ENCODE data around the gene ETS1.

Gene ETS1

DNA sequence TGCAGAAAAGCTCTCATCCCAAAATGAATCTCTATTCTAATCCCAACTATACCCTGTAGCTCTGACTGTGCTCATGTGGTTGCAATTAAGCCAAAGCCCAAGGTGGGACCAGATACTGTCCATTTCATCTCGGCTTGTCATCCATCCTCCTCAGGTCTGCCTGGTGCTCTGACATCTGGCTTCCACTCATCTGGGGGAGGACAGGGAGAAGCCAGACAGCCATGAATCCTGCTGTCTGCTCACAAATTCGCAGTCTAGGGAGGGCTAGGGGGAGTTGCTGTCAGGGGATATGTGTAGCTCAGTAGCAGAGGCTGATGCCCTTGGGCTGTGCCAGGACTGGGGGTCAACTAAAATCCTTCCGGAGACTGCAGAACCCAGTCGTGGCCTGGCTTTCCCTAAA is 167.1 kb downstream of the ETS1 start:
- Histone ChIP-seq H4K20me1 (ENCODE audit: insufficient read depth, low read length) (no peaks in the 10 kb centered on the region), H3K4me1 (ENCODE audit: insufficient read depth, low read length) (peaks cover 13% of the 10 kb centered on the region), H3K36me3 (ENCODE audit: insufficient read depth, low read length) (no peaks in the 10 kb centered on the region), H3K9me3 (ENCODE audit: insufficient read depth, low read length, severe bottlenecking) (no peaks in the 10 kb centered on the region), H3K27ac (ENCODE audit: low read length) (no peak overlapping the region), H3K9ac (ENCODE audit: low read depth, low read length) (no peak overlapping the region), H2AFZ (ENCODE audit: low read depth, low read length) (no peak overlapping the region), H3K79me2 (ENCODE audit: insufficient read depth, low read length) (no peaks in the 10 kb centered on the region), H3K4me2 (ENCODE audit: insufficient read depth, low read length) (no peak overlapping the region), H3K4me3 (ENCODE audit: low read depth in 1 of 2, low read length in 2 of 2) (no peak overlapping the region), H3K27me3 (ENCODE audit: insufficient read depth, low read length, poor library complexity) (no peaks in the 10 kb centered on the region)
- DNase-seq (no peak), ATAC-seq (ENCODE audit: insufficient read depth, low read depth) (no peak)
- TF ChIP-seq, protein P1, sequence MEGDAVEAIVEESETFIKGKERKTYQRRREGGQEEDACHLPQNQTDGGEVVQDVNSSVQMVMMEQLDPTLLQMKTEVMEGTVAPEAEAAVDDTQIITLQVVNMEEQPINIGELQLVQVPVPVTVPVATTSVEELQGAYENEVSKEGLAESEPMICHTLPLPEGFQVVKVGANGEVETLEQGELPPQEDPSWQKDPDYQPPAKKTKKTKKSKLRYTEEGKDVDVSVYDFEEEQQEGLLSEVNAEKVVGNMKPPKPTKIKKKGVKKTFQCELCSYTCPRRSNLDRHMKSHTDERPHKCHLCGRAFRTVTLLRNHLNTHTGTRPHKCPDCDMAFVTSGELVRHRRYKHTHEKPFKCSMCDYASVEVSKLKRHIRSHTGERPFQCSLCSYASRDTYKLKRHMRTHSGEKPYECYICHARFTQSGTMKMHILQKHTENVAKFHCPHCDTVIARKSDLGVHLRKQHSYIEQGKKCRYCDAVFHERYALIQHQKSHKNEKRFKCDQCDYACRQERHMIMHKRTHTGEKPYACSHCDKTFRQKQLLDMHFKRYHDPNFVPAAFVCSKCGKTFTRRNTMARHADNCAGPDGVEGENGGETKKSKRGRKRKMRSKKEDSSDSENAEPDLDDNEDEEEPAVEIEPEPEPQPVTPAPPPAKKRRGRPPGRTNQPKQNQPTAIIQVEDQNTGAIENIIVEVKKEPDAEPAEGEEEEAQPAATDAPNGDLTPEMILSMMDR (IDR thresholded peaks at IDR 0.05; ENCODE audit: borderline replicate concordance, extremely low read depth, low read length, poor library complexity, severe bottlenecking): no peak
- TF ChIP-seq EZH2 (IDR thresholded peaks at IDR 0.05; ENCODE audit: borderline replicate concordance, low read depth, low read length, severe bottlenecking): no peak

- H3K4me1 ChIP-seq (ENCODE audit: insufficient read depth, low read length): peaks cover 13% of the 10 kb centered on the region
- no peak overlapping the region for H3K4me3 ChIP-seq (ENCODE audit: low read depth in 1 of 2, low read length in 2 of 2)
- H2AFZ ChIP-seq (ENCODE audit: low read depth, low read length): no peak overlapping the region
- TF ChIP-seq, protein P1 (IDR thresholded peaks at IDR 0.05; ENCODE audit: borderline replicate concordance, extremely low read depth, low read length, poor library complexity, severe bottlenecking): no peak
- TF ChIP-seq EZH2 (IDR thresholded peaks at IDR 0.05; ENCODE audit: borderline replicate concordance, low read depth, low read length, severe bottlenecking): no peak
- no peaks in the 10 kb centered on the region for H3K79me2 ChIP-seq (ENCODE audit: insufficient read depth, low read length)
- no peak overlapping the region for H3K9ac ChIP-seq (ENCODE audit: low read depth, low read length)
- DNase-seq: no peak
- H3K36me3 ChIP-seq (ENCODE audit: insufficient read depth, low read length): no peaks in the 10 kb centered on the region
- H3K27ac ChIP-seq (ENCODE audit: low read length): no peak overlapping the region
- ATAC-seq (ENCODE audit: insufficient read depth, low read depth): no peak
- no peaks in the 10 kb centered on the region for H3K27me3 ChIP-seq (ENCODE audit: insufficient read depth, low read length, poor library complexity)
- H3K4me2 ChIP-seq (ENCODE audit: insufficient read depth, low read length): no peak overlapping the region
- no peaks in the 10 kb centered on the region for H4K20me1 ChIP-seq (ENCODE audit: insufficient read depth, low read length)
- no peaks in the 10 kb centered on the region for H3K9me3 ChIP-seq (ENCODE audit: insufficient read depth, low read length, severe bottlenecking)
These were observed 168.2 kb downstream of the ETS1 start for GRCh38 chr11:128419012-128419767.

GRCh38 chr11:128417607-128418324 is 169.6 kb downstream of the ETS1 start:
- no peak for ATAC-seq (ENCODE audit: insufficient read depth, low read depth)
- Histone ChIP-seq H3K27ac (ENCODE audit: low read length) (no peak overlapping the region), H3K4me2 (ENCODE audit: insufficient read depth, low read length) (no peak overlapping the region), H3K36me3 (ENCODE audit: insufficient read depth, low read length) (no peaks in the 10 kb centered on the region), H3K9me3 (ENCODE audit: insufficient read depth, low read length, severe bottlenecking) (no peaks in the 10 kb centered on the region), H3K4me3 (ENCODE audit: low read depth in 1 of 2, low read length in 2 of 2) (no peak overlapping the region), H3K27me3 (ENCODE audit: insufficient read depth, low read length, poor library complexity) (no peaks in the 10 kb centered on the region), H3K4me1 (ENCODE audit: insufficient read depth, low read length) (peaks cover 7% of the 10 kb centered on the region), H2AFZ (ENCODE audit: low read depth, low read length) (no peak overlapping the region), H4K20me1 (ENCODE audit: insufficient read depth, low read length) (no peaks in the 10 kb centered on the region), H3K79me2 (ENCODE audit: insufficient read depth, low read length) (no peaks in the 10 kb centered on the region), H3K9ac (ENCODE audit: low read depth, low read length) (no peak overlapping the region)
- TF ChIP-seq, protein P1 (IDR thresholded peaks at IDR 0.05; ENCODE audit: borderline replicate concordance, extremely low read depth, low read length, poor library complexity, severe bottlenecking): no peak
- TF ChIP-seq EZH2 (IDR thresholded peaks at IDR 0.05; ENCODE audit: borderline replicate concordance, low read depth, low read length, severe bottlenecking): no peak
- DNase-seq: no peak

All from DND-41 (cell line).